T-helper 2 cell (primary cell): ENCODE results near the gene NFIL3.
"Not testable (repeated sequence)": the region's sequence is repeated elsewhere in the genome, so short reads cannot be mapped to it uniquely, and the experiment has no call there.

Source experiments
- DNase-seq, 5 experiments: peaks; one replicate each; pipeline versions ENCODE4 v3.0.0 to v3.0.0-alpha.2; 2012 to 2022

NFIL3 gene

GRCh38 chr9:91395106-91395552 is 28.5 kb downstream of the NFIL3 start:
- peak in 1 of 5 experiments; percentile 33 for DNase-seq

GRCh38 chr9:91393826-91394225 is 29.8 kb downstream of the NFIL3 start:
- no peak for DNase-seq

- DNase-seq, result no peak
These were observed 31.2 kb downstream of the NFIL3 start for GRCh38 chr9:91392435-91392834.

- no peak for DNase-seq
These were observed 31.8 kb downstream of the NFIL3 start for GRCh38 chr9:91391818-91392217.

- DNase-seq, result no peak
These were observed 32.2 kb downstream of the NFIL3 start for GRCh38 chr9:91391412-91391811.

- DNase-seq, result not testable (repeated sequence)
These were observed 33.9 kb downstream of the NFIL3 start for GRCh38 chr9:91389686-91390085.

GRCh38 chr9:91386765-91387164 is 36.9 kb downstream of the NFIL3 start:
- no peak for DNase-seq

GRCh38 chr9:91384954-91385353 is 38.7 kb downstream of the NFIL3 start:
- DNase-seq, result no peak

GRCh38 chr9:91383577-91383976 is 40.1 kb downstream of the NFIL3 start:
- no peak for DNase-seq

GRCh38 chr9:91382298-91382697 is 41.3 kb downstream of the NFIL3 start:
- DNase-seq, result no peak

GRCh38 chr9:91379426-91379825 is 44.2 kb downstream of the NFIL3 start:
- no peak for DNase-seq

- peak in 1 of 5 experiments; percentile 24 for DNase-seq
These were observed 44.9 kb downstream of the NFIL3 start for GRCh38 chr9:91378695-91379127.

- not testable (repeated sequence) for DNase-seq
These were observed 45.6 kb downstream of the NFIL3 start for GRCh38 chr9:91378054-91378453.

- DNase-seq, result peak in 1 of 5 experiments; percentile 82
These were observed 47.4 kb downstream of the NFIL3 start for GRCh38 chr9:91376239-91376638.

- DNase-seq, result no peak
These were observed 48.7 kb downstream of the NFIL3 start for GRCh38 chr9:91374939-91375338.

GRCh38 chr9:91371894-91372293 is 51.7 kb downstream of the NFIL3 start:
- no peak for DNase-seq

- not testable (repeated sequence) for DNase-seq
These were observed 53.6 kb downstream of the NFIL3 start for GRCh38 chr9:91370006-91370405.

GRCh38 chr9:91364702-91365101 is 58.9 kb downstream of the NFIL3 start:
- no peak for DNase-seq

- no peak for DNase-seq
These were observed 59.6 kb downstream of the NFIL3 start for GRCh38 chr9:91364005-91364404.

GRCh38 chr9:91362051-91362611 is 61.5 kb downstream of the NFIL3 start:
- DNase-seq, result no peak

GRCh38 chr9:91361291-91362050 is 62.2 kb downstream of the NFIL3 start, which contains the start of gene AUH:
Gene AUH, minus strand, starts transcription at chr9:91361918. Its CDS starts 29 bp downstream, at chr9:91361889.
- peak; percentile 75 to 91 (median 82) for DNase-seq

- no peak for DNase-seq
These were observed 62.9 kb downstream of the NFIL3 start for GRCh38 chr9:91360551-91361290.

GRCh38 chr9:91359734-91360470 is 63.7 kb downstream of the NFIL3 start:
- DNase-seq, result peak in 1 of 5 experiments; percentile 90
